ENCODE measurements around the gene IL3RA. TPM values are rescaled to one million over a fixed set of nuclear protein-coding genes. Genes with fewer than 3 reads are reported as not detected.
"Not testable (repeated sequence)": the region's sequence is repeated elsewhere in the genome, so short reads cannot be mapped to it uniquely, and the experiment has no call there.

The IL3RA gene
- total and polyA plus RNA-seq, 2 of the 8 experiments (the other 6 are each of a cell fraction or from before 2014, with no cell fraction given): 0.11 TPM; not detected in 1

DNA sequence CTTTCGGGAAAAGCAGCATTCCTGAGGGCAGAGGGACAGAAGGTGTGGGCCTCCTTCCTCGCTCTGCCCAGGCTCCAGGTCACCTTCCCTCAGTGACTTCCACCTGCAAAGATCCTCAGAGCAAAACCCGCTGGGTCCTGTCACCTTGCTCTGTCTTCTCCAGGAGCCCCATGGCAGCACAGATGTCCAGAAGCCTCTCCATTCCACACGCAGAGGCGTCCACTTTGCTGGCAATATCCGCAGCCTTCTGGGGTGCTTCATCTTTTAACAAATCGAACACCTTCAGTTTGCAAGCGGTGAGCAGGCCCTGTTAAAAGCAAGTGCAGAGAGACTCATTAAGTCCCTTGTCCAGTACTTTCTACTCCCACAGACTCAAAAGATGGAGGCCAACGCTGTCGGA lies 88.8 kb downstream of the IL3RA start (continued):
- no peak for TF ChIP-seq MAFK (IDR thresholded peaks at IDR 0.05; ENCODE audit: low read depth, low read length)
- TF ChIP-seq POLR2AphosphoS5 (IDR thresholded peaks at IDR 0.05; ENCODE audit: low read depth, low read length): no peak
- no peak for TF ChIP-seq KDM1A (IDR thresholded peaks at IDR 0.05; ENCODE audit: borderline replicate concordance, low read length)
- TF ChIP-seq YY1 (IDR thresholded peaks at IDR 0.05; ENCODE audit: low read depth, low read length): no peak
- no peak for TF ChIP-seq RXRA (IDR thresholded peaks at IDR 0.05; ENCODE audit: insufficient read depth, low read depth, low read length)
- no peak for TF ChIP-seq KDM4A (IDR thresholded peaks at IDR 0.05; ENCODE audit: low read depth, low read length, severe bottlenecking)
- no peak for TF ChIP-seq CBX8 (IDR thresholded peaks at IDR 0.05; ENCODE audit: borderline replicate concordance, low read depth, low read length)
- TF ChIP-seq EP300 (IDR thresholded peaks at IDR 0.05; ENCODE audit: borderline replicate concordance in 1 of 2, low read depth in 2 of 2, low read length in 2 of 2): no peak

- H4K20me1 ChIP-seq (replicated peaks in 1 of 2; ENCODE audit: control insufficient read depth in 1 of 2, insufficient read depth in 2 of 2, low read length in 2 of 2); H3K4me3 ChIP-seq (ENCODE audit: extremely low read depth in 1 of 4, insufficient read depth in 2 of 4, low read depth in 3 of 4, low read length in 4 of 4); H3K9me3 ChIP-seq (ENCODE audit: insufficient read depth in 2 of 2, low read depth in 1 of 2, low read length in 1 of 2); H2BK5ac ChIP-seq (ENCODE audit: low read depth, low read length); CTCF ChIA-PET (ENCODE audit: partially characterized antibody); H4K5ac ChIP-seq (ENCODE audit: insufficient read length, low read depth, low read length); POLR2A ChIA-PET (ENCODE audit: partially characterized antibody); H3K14ac ChIP-seq (ENCODE audit: insufficient read length); H2BK20ac ChIP-seq (ENCODE audit: low read length); H4K91ac ChIP-seq (replicated peaks; ENCODE audit: insufficient read length, low read length); H3K79me1 ChIP-seq (ENCODE audit: low read depth, low read length); H3K56ac ChIP-seq (replicated peaks; ENCODE audit: insufficient read length, low read depth, low read length); H3K4ac ChIP-seq (replicated peaks; ENCODE audit: insufficient read length, low read depth, low read length); H2AK5ac ChIP-seq (ENCODE audit: low read depth, low read length); H2BK12ac ChIP-seq (ENCODE audit: low read depth, low read length); H3K79me2 ChIP-seq (ENCODE audit: control insufficient read depth in 1 of 2, insufficient read depth in 2 of 2, low read length in 2 of 2); H2AFZ ChIP-seq (ENCODE audit: low read length); H3K18ac ChIP-seq (ENCODE audit: extremely low read depth, low read length); H3K27ac ChIP-seq (ENCODE audit: low read depth, low read length); H3K23ac ChIP-seq (ENCODE audit: insufficient read length); DNase-seq (ENCODE audit: low read depth in 1 of 2, low spot score in 2 of 2); H3K4me2 ChIP-seq (ENCODE audit: insufficient read depth in 1 of 2, low read depth in 2 of 2, low read length in 2 of 2); H3K4me1 ChIP-seq (replicated peaks in 1 of 4; ENCODE audit: control insufficient read depth in 3 of 4, insufficient read depth in 4 of 4, low read length in 3 of 4); H3K27me3 ChIP-seq (replicated peaks in 1 of 4; ENCODE audit: control insufficient read depth in 3 of 4, extremely low read depth in 1 of 4, insufficient read depth in 3 of 4, low read length in 3 of 4); H2BK15ac ChIP-seq (ENCODE audit: low read length); FAIRE-seq; H3K9ac ChIP-seq (replicated peaks in 1 of 4; ENCODE audit: extremely low read depth in 1 of 4, low read depth in 3 of 4, low read length in 3 of 4); H4K8ac ChIP-seq (ENCODE audit: extremely low read depth, insufficient read depth, low read length); H2BK120ac ChIP-seq (replicated peaks; ENCODE audit: low read depth, low read length): not testable (repeated sequence)
- Histone ChIP-seq H3K36me3 (ENCODE audit: control insufficient read depth in 2 of 4, insufficient read depth in 4 of 4, low read length in 3 of 4) (peaks cover 29 to 69% (median 58%) of the 10 kb centered on the region in 4 experiments), H3K23me2 (ENCODE audit: low read depth, low read length) (peaks cover 12% of the 10 kb centered on the region; the same call in 1 of the 2 replicates)
- WGBS, 2 experiments (ENCODE audit: extremely low coverage in 1 of 2, insufficient coverage in 1 of 2, insufficient read length in 1 of 2, insufficient replicate concordance in 2 of 2, low coverage in 1 of 2, low lambda C conversion rate in 2 of 2, missing lambda C conversion rate in 1 of 2): 94% methylated on average over 16 of the region's 16 CpGs; no CpG with 5 or more reads in 1 of the 2 experiments
Measured at GRCh38 chrX:1426321-1426720, 89.7 kb downstream of the IL3RA start.

Measured in H1 (cell line).